Retinal pigment epithelial cell (primary cell): ENCODE measurements around the gene ELK1.
A peak's percentile ranks its signal among the peaks of the same experiment; 100 is the strongest.
"Not testable (repeated sequence)": the region's sequence is repeated elsewhere in the genome, so short reads cannot be mapped to it uniquely, and the experiment has no call there.

Source experiments
- DNase-seq: peaks from one replicate; pipeline ENCODE4 v3.0.0-alpha.2; 2010; ENCODE audit warnings: low read depth
- H3K4me3 ChIP-seq: 2 replicates; pipeline ENCODE4 v1.5.1; 2011; ENCODE audit warnings: mild to moderate bottlenecking, low read length, control low read depth, moderate library complexity
- CTCF ChIP-seq: conservative IDR thresholded peaks from 2 replicates; pipeline ENCODE4 v1.5.1; 2011; ENCODE audit warnings: low read depth, low read length, control low read depth, inconsistent platforms

The ELK1 gene

GRCh38 chrX:47650164-47651042, at the start of gene ELK1:
Gene ELK1, minus strand, starts transcription at chrX:47650563. Its CDS starts 9,122 bp downstream, at chrX:47641441.
- TF ChIP-seq CTCF: no peak
- peak within 1 kb of the TSS; percentile 73 for H3K4me3 ChIP-seq
- DNase-seq: peak; percentile 94

- H3K4me3 ChIP-seq: no peak overlapping the region
- DNase-seq: no peak
- TF ChIP-seq CTCF: no peak
These were observed 46.8 kb upstream of the ELK1 start for GRCh38 chrX:47697181-47697580.

- no peak for TF ChIP-seq CTCF
- no peak for DNase-seq
- no peak overlapping the region for H3K4me3 ChIP-seq
These were observed 39.8 kb upstream of the ELK1 start for GRCh38 chrX:47690175-47690574.

- no peak overlapping the region for H3K4me3 ChIP-seq
- no peak for TF ChIP-seq CTCF
- DNase-seq: no peak
These were observed 36.9 kb upstream of the ELK1 start for GRCh38 chrX:47687263-47687662.

GRCh38 chrX:47683829-47684205, 33.5 kb upstream of the ELK1 start:
- H3K4me3 ChIP-seq: no peak overlapping the region
- no peak for TF ChIP-seq CTCF
- DNase-seq: no peak

GRCh38 chrX:47683184-47683828, 32.9 kb upstream of the ELK1 start:
- TF ChIP-seq CTCF: no peak
- no peak overlapping the region for H3K4me3 ChIP-seq
- DNase-seq: no peak

GRCh38 chrX:47675959-47676859, 25.8 kb upstream of the ELK1 start:
- not testable (repeated sequence) for H3K4me3 ChIP-seq, DNase-seq
